Astrocyte (in vitro differentiated cells and primary cell): ENCODE measurements around the gene NOPCHAP1. TPM values are rescaled to one million over a fixed set of nuclear protein-coding genes. Genes with fewer than 3 reads are reported as not detected.

Experiments
- DNase-seq: peaks from one replicate; pipeline ENCODE4 v3.0.0-alpha.2; 2010; ENCODE audit warnings: low read depth
- FAIRE-seq: peaks from 2 replicates; lab custom pipeline; 2011; peaks lifted over from hg19 to GRCh38; lab: Jason Lieb, UNC
- H2AFZ ChIP-seq: 2 replicates; pipeline ENCODE4 v1.6.0; 2012; ENCODE audit warnings: low read depth, low read length, inconsistent platforms
- H3K27ac ChIP-seq: 2 replicates; pipeline ENCODE4 v1.5.1; 2011; ENCODE audit warnings: low read depth, low read length, inconsistent platforms
- H3K27me3 ChIP-seq: 2 replicates; pipeline ENCODE4 v1.6.0; 2011; ENCODE audit warnings: low read length, inconsistent platforms; ENCODE audit not compliant: insufficient read depth
- H3K36me3 ChIP-seq: 2 replicates; pipeline ENCODE4 v1.5.1; 2011; ENCODE audit warnings: low read length, inconsistent platforms; ENCODE audit not compliant: insufficient read depth
- H3K4me1 ChIP-seq: 2 replicates; pipeline ENCODE4 v1.5.1; 2011; ENCODE audit warnings: low read length, inconsistent platforms; ENCODE audit not compliant: insufficient read depth
- H3K4me2 ChIP-seq: 2 replicates; pipeline ENCODE4 v1.6.0; 2012; ENCODE audit warnings: low read length, inconsistent platforms
- H3K4me3 ChIP-seq: 2 replicates; pipeline ENCODE4 v1.5.1; 2011; ENCODE audit warnings: low read depth, mild to moderate bottlenecking, low read length, inconsistent platforms; ENCODE audit not compliant: insufficient read depth
- H3K79me2 ChIP-seq: 2 replicates; pipeline ENCODE4 v1.6.0; 2012; ENCODE audit warnings: mild to moderate bottlenecking, low read length, inconsistent platforms; ENCODE audit not compliant: insufficient read depth
- H3K9ac ChIP-seq: 2 replicates; pipeline ENCODE4 v1.6.0; 2012; ENCODE audit warnings: mild to moderate bottlenecking, low read length, inconsistent platforms
- H3K9me3 ChIP-seq: 2 replicates; pipeline ENCODE4 v1.5.1; 2012; ENCODE audit warnings: low read depth, mild to moderate bottlenecking, low read length, inconsistent platforms; ENCODE audit not compliant: insufficient read depth
- H4K20me1 ChIP-seq: 2 replicates; pipeline ENCODE4 v1.6.0; 2012; ENCODE audit warnings: low read length, inconsistent platforms; ENCODE audit not compliant: insufficient read depth
- H3K27ac Mint-ChIP-seq: one replicate; pipeline ENCODE4 v1.8.0; 2021; ENCODE audit warnings: mild to moderate bottlenecking, mixed read lengths; ENCODE audit not compliant: unreplicated experiment
- H3K27me3 Mint-ChIP-seq: one replicate; pipeline ENCODE4 v1.8.0; 2021; ENCODE audit warnings: low read depth, mixed read lengths; ENCODE audit not compliant: unreplicated experiment
- H3K36me3 Mint-ChIP-seq: one replicate; pipeline ENCODE4 v1.8.0; 2021; ENCODE audit warnings: low read depth, mixed read lengths; ENCODE audit not compliant: unreplicated experiment
- H3K4me1 Mint-ChIP-seq: one replicate; pipeline ENCODE4 v1.8.0; 2021; ENCODE audit warnings: low read depth, mixed read lengths; ENCODE audit not compliant: unreplicated experiment
- H3K4me3 Mint-ChIP-seq: one replicate; pipeline ENCODE4 v1.8.0; 2021; ENCODE audit warnings: mild to moderate bottlenecking, moderate library complexity, mixed read lengths; ENCODE audit not compliant: unreplicated experiment
- H3K9me3 Mint-ChIP-seq: one replicate; pipeline ENCODE4 v1.8.0; 2021; ENCODE audit warnings: mild to moderate bottlenecking, mixed read lengths; ENCODE audit not compliant: unreplicated experiment
- EZH2 ChIP-seq: IDR thresholded peaks from 2 replicates; pipeline ENCODE4 v1.6.1; 2012; ENCODE audit warnings: mild to moderate bottlenecking, low read length, inconsistent platforms; ENCODE audit not compliant: insufficient read depth
- total RNA-seq: library from RNA; stranded (reverse); gene quantifications from 2 replicates; pipeline ENCODE4 v1.2.1, GENCODE V29; 2021
- TF ChIP-seq, protein P1 (sequence below): IDR thresholded peaks from 2 replicates; pipeline ENCODE4 v1.5.1; 2011; ENCODE audit warnings: low read depth, mild to moderate bottlenecking, inconsistent platforms, low read length, moderate library complexity; ENCODE audit not compliant: insufficient read depth

NOPCHAP1 gene
- total RNA-seq, 1 donor from 2014 or later, result 26.8 TPM

- H2AFZ ChIP-seq, result peak within 1 kb of the TSS; percentile 94
- Mint-ChIP-seq H3K27me3 (peaks cover 3% of the 10 kb centered on the region), H3K27ac (peak within 1 kb of the TSS; percentile 98), H3K4me3 (peak within 1 kb of the TSS; percentile 90), H3K36me3 (no peaks in the 10 kb centered on the region), H3K9me3 (no peaks in the 10 kb centered on the region), H3K4me1 (peaks cover 18% of the 10 kb centered on the region)
- H3K36me3 ChIP-seq, result no peaks in the 10 kb centered on the region
- H3K4me1 ChIP-seq, result peaks cover 17% of the 10 kb centered on the region
- H3K79me2 ChIP-seq, result no peaks in the 10 kb centered on the region
- DNase-seq (peak; percentile 94), FAIRE-seq (no peak)
- peak within 1 kb of the TSS; percentile 91 for H3K4me2 ChIP-seq
- H3K27ac ChIP-seq, result peak within 1 kb of the TSS; percentile 76
- H3K27me3 ChIP-seq, result peaks cover 18% of the 10 kb centered on the region
- peak within 1 kb of the TSS; percentile 72 for H3K4me3 ChIP-seq
- no peaks in the 10 kb centered on the region for H3K9me3 ChIP-seq
- TF ChIP-seq EZH2, result no peak
- TF ChIP-seq, protein P1, sequence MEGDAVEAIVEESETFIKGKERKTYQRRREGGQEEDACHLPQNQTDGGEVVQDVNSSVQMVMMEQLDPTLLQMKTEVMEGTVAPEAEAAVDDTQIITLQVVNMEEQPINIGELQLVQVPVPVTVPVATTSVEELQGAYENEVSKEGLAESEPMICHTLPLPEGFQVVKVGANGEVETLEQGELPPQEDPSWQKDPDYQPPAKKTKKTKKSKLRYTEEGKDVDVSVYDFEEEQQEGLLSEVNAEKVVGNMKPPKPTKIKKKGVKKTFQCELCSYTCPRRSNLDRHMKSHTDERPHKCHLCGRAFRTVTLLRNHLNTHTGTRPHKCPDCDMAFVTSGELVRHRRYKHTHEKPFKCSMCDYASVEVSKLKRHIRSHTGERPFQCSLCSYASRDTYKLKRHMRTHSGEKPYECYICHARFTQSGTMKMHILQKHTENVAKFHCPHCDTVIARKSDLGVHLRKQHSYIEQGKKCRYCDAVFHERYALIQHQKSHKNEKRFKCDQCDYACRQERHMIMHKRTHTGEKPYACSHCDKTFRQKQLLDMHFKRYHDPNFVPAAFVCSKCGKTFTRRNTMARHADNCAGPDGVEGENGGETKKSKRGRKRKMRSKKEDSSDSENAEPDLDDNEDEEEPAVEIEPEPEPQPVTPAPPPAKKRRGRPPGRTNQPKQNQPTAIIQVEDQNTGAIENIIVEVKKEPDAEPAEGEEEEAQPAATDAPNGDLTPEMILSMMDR, result no peak
- H4K20me1 ChIP-seq, result peaks cover 11% of the 10 kb centered on the region
- H3K9ac ChIP-seq, result peak within 1 kb of the TSS; percentile 86
These were observed 27.9 kb upstream of the NOPCHAP1 start, which contains the start of gene SLC41A2 for GRCh38 chr12:104958001-104958804. Gene SLC41A2 (minus strand): TSS chr12:104958290. CDS start chr12:104928527, 29,763 bp downstream.

GRCh38 chr12:104958805-104959334 is 27.2 kb upstream of the NOPCHAP1 start:
- H3K27ac Mint-ChIP-seq, result peak overlapping the region; percentile 98
- Histone ChIP-seq H2AFZ (peak overlapping the region; percentile 72), H3K9me3 (no peaks in the 10 kb centered on the region), H3K79me2 (no peaks in the 10 kb centered on the region), H3K4me2 (peak overlapping the region; percentile 91), H3K9ac (peak overlapping the region; percentile 86), H3K27me3 (peaks cover 22% of the 10 kb centered on the region), H3K4me1 (peaks cover 17% of the 10 kb centered on the region), H3K4me3 (peak overlapping the region; percentile 72), H3K27ac (peak overlapping the region; percentile 76), H3K36me3 (no peaks in the 10 kb centered on the region), H4K20me1 (peaks cover 6% of the 10 kb centered on the region)
- TF ChIP-seq EZH2, result no peak
- TF ChIP-seq, protein P1, result no peak
- peaks cover 15% of the 10 kb centered on the region for H3K4me1 Mint-ChIP-seq
- no peaks in the 10 kb centered on the region for H3K36me3 Mint-ChIP-seq
- H3K27me3 Mint-ChIP-seq, result peaks cover 4% of the 10 kb centered on the region
- FAIRE-seq, result no peak
- no peak for DNase-seq
- H3K4me3 Mint-ChIP-seq, result peak overlapping the region; percentile 90
- no peaks in the 10 kb centered on the region for H3K9me3 Mint-ChIP-seq
